Epithelial cell of esophagus (primary cell): ENCODE results near the gene MEN1.

Experiments
- DNase-seq: peaks from one replicate; pipeline ENCODE4 v3.0.0; 2010; ENCODE audit warnings: low read depth
- H3K4me3 ChIP-seq: 2 replicates; pipeline ENCODE4 v1.5.1; 2011; ENCODE audit warnings: mild to moderate bottlenecking, low read length, control low read depth
- TF ChIP-seq, protein P1 (sequence below): IDR thresholded peaks from 2 replicates; pipeline ENCODE4 v1.5.1; 2011; ENCODE audit warnings: low read depth, mild to moderate bottlenecking, low read length, control low read depth, inconsistent platforms; ENCODE audit not compliant: insufficient read depth; ENCODE audit errors: missing control alignments

MEN1 gene

DNA sequence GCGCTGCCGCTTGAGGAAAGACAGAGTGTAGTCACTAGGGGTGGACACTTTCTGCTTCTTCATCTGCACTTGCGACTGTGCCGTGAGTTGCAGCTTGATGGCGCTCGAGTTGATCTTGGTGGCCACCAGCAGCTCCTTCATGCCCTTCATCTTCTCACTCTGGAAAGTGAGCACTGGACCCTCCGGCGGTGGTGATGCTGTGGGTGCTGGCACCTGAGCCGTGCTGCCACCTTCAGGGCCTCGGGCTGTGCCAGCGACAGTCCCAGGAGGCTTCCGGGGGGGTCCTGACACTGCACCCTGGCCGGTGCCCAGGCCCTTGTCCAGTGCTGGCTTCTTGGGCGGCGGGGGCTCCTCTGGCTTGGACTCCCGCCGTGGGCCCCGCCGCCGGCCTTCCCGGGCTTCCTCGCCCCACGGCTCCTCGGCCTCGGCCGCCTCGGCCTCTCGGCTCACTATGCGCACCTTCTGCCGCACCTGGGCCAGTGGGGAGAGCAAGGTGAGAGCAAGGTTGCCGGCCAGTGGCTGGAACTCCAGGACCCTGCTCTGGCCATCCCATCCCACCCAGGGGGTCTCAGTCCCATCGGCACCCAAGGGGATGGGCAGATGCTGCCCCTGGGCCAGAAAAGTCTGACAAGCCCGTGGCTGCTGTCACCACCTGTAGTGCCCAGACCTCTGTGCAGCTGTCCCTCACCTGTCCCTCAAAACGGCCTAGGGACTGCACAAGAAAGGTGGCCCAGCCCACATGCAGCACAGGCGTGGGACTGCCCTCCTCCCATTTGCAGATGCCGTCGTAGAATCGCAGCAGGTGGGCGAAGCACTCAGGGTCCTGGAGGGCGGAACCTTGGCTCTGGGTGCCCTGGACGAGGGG lies 5.8 kb downstream of the MEN1 start:
- H3K4me3 ChIP-seq, result no peak overlapping the region
- TF ChIP-seq, protein P1, sequence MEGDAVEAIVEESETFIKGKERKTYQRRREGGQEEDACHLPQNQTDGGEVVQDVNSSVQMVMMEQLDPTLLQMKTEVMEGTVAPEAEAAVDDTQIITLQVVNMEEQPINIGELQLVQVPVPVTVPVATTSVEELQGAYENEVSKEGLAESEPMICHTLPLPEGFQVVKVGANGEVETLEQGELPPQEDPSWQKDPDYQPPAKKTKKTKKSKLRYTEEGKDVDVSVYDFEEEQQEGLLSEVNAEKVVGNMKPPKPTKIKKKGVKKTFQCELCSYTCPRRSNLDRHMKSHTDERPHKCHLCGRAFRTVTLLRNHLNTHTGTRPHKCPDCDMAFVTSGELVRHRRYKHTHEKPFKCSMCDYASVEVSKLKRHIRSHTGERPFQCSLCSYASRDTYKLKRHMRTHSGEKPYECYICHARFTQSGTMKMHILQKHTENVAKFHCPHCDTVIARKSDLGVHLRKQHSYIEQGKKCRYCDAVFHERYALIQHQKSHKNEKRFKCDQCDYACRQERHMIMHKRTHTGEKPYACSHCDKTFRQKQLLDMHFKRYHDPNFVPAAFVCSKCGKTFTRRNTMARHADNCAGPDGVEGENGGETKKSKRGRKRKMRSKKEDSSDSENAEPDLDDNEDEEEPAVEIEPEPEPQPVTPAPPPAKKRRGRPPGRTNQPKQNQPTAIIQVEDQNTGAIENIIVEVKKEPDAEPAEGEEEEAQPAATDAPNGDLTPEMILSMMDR, result no peak
- no peak for DNase-seq

DNA sequence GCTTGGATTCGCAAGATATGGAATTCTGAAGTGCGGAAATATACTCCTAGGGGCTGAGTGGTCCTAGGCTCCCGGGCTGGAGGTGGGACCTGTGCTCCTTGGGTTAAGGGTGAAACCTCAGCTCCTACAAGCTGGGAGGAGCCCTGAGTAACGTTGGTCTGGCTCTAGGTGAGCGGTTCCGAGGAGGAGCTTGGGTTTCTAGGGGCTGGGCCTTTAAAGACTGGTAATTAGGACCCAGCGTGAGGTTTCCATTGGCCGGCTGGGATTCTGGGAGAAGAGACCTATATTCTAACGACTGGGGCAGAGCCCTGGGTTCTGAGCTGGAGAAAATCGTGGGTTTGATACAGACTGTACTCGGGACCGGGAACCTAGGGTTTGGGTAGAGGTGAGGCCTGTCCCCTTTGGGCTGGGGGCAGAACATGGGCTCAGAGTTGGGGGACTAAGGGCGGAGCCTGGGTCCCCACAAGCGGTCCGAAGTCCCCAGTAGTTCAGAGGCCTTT lies 6.5 kb downstream of the MEN1 start:
- no peak for DNase-seq
- TF ChIP-seq, protein P1, result no peak

DNA sequence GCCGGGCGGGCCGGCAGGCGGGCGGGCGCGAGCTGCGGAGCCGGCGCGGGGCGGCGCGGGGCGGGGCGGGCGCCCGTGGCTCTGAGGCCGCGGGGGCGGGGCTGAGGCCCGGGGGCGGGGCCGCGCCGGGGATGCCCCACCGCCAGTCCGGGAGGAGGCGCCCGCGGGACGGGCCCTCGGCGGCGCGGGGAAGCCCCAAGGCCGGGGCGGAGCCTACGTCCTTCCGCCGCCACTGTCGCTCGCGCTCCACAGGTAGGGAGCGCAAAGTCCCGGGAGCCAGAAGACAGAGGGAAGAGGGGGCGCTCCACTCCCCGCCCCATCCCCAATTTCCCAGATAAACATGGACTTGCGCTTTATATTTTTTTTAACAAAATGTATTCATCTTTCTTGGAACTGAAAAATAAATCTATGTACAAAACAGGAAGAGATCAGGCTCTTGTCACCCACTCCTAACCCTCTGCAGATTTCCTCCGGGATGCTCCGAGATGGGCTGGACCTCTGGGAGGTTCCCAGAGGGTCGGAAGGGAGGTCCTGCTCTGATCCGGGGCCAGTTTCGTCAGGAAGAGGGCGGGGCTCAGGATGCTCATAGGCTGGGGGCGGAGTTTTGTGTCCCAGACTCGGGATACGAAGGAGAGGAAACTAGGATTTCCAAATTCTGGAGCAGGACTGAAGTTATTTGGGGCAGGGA lies 7.0 kb downstream of the MEN1 start, which contains the start of gene MAP4K2:
MAP4K2 (minus strand) TSS at position 57 of the 688 bp plus-strand sequence. CDS start 65 bp downstream, outside the sequence.
- peak; percentile 84 for DNase-seq
- TF ChIP-seq, protein P1, result peak; percentile 8
- H3K4me3 ChIP-seq, result peak within 1 kb of the TSS; percentile 65

More for the DNA sequence above, 6.5 kb downstream of the MEN1 start:
- H3K4me3 ChIP-seq, result peak overlapping the region; percentile 65

DNA sequence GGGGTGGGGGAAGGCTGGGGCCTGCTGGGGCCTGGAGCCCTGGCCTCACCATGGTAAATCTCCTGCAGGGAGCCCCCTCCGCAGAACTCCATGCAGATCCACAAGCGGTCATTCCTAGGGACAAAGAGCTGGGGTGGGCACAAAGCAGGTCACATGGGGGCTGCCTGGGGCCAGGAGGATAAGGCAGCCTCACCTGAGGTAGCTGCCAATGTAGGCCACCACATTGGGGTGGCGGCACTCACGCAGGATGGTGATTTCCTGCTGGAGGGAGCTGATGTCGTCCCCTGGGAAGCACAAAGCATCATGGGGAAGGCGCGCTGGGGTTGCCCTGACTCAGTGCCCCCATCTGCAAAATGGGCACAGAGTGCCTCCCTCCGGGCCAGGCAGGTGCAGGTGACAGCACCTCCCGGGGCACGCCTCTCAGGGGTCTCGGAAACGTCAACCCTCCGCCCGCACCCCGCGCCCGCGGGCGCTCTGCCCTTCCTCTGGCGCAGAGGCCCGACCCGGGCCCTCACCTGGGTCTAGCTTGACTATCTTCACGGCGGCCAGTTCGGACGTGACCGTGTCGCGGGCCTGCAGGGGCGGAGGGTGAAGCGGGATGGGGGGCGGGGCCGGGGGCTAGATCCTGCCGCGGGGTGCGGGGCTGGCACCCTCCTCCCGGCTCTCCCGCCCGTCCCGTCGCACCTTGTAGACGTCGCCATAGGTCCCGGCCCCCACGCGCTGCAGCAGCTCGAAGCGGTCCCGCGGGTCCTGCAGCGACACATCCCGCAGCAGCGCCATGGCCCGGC lies 7.8 kb downstream of the MEN1 start:
- peak overlapping the region; percentile 40 for H3K4me3 ChIP-seq
- TF ChIP-seq, protein P1, result no peak
- no peak for DNase-seq

DNA sequence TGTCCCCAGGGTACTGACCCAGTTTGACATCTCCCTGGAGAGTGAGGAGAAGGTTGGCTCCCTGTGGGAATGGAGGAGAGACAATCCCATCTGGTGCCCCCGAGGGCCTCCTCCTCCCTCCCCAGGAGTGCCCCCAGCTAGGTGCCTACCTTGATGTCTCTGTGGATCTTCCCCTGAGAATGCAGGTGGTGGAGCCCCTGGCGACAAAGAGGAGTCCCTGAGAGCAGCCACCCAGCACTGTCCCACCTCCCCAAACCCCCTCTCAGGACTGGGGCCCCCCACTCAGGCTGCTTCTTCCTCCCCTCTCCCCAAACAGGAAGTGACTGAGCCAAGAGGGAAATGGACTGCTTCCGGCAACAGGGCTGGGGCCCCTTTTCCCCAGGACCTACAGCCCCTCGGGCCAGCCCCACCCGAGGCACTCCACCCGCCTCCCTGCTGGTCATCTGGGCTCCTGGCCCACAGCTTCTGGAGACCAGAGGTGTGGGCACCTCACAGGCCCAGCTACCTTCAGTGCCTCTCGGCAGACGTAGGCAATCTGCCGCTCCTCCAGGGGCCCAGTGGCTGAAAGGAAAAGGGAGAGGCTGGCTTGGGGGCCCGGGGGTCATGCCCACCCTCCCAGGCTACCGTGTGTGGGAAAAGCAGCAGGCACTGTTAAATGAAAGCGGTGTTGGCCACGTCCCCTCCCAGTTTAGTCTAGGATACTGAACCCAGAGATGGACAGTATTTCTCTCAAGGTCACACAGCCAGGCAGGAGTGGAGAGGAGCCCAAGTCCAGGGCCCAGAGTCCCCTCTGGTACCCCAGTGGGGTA lies 8.6 kb downstream of the MEN1 start:
- TF ChIP-seq, protein P1, result no peak
- DNase-seq, result no peak
- no peak overlapping the region for H3K4me3 ChIP-seq

DNA sequence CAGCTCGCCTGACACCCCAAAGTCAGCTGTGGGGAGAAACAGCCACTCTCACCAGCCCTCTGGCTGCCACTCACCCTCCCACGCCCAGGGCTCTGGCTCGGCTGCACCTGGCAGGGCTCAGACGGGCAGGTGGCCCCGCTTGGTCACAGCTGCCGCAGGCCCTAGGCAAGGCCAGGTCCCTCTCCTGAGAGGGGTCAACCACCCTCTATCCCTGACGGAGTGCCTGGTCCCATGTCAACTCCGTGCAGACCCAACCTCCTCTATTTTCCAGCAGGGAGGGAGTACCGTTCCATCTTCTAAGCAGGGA lies 9.2 kb downstream of the MEN1 start:
- H3K4me3 ChIP-seq, result no peak overlapping the region
- TF ChIP-seq, protein P1, result no peak
- DNase-seq, result no peak
